GM19397 (cell line): ENCODE results near the gene MAP4K1.
A peak's percentile ranks its signal among the peaks of the same experiment; 100 is the strongest.
"Not testable (repeated sequence)": the region's sequence is repeated elsewhere in the genome, so short reads cannot be mapped to it uniquely, and the experiment has no call there.

Experiments used
- ATAC-seq: cut with Tn5 transposase; IDR thresholded peaks from one replicate; pipeline ENCODE4 v1.9.1; 2021; ENCODE audit warnings: mild to moderate bottlenecking, moderate library complexity; ENCODE audit not compliant: unreplicated experiment

MAP4K1 gene

GRCh38 chr19:38653028-38653571 is 35.3 kb upstream of the MAP4K1 start:
- no peak for ATAC-seq

- ATAC-seq: no peak
Measured at GRCh38 chr19:38650911-38651584, 33.3 kb upstream of the MAP4K1 start.

- no peak for ATAC-seq
Measured at GRCh38 chr19:38650172-38650775, 32.5 kb upstream of the MAP4K1 start.

- ATAC-seq: no peak
Measured at GRCh38 chr19:38649305-38650171, 31.8 kb upstream of the MAP4K1 start.

- ATAC-seq: no peak
Measured at GRCh38 chr19:38648769-38649304, 31.1 kb upstream of the MAP4K1 start.

GRCh38 chr19:38647966-38648768 is 30.4 kb upstream of the MAP4K1 start:
- no peak for ATAC-seq

- peak; percentile 93 for ATAC-seq
Measured at GRCh38 chr19:38647368-38647965, 29.7 kb upstream of the MAP4K1 start, which contains the start of gene ACTN4. TSS of gene ACTN4 (plus strand) at chr19:38647649. CDS start at chr19:38647746, 97 bp downstream.

GRCh38 chr19:38644719-38645118 is 27.0 kb upstream of the MAP4K1 start:
- no peak for ATAC-seq

GRCh38 chr19:38642176-38642575 is 24.4 kb upstream of the MAP4K1 start:
- no peak for ATAC-seq

GRCh38 chr19:38640368-38640767 is 22.6 kb upstream of the MAP4K1 start:
- no peak for ATAC-seq

- no peak for ATAC-seq
Measured at GRCh38 chr19:38639679-38640078, 21.9 kb upstream of the MAP4K1 start.

- no peak for ATAC-seq
Measured at GRCh38 chr19:38638461-38638860, 20.7 kb upstream of the MAP4K1 start.

GRCh38 chr19:38635483-38636399 is 18.0 kb upstream of the MAP4K1 start:
- ATAC-seq: no peak

GRCh38 chr19:38634757-38635482 is 17.2 kb upstream of the MAP4K1 start:
- no peak for ATAC-seq

- ATAC-seq: no peak
Measured at GRCh38 chr19:38632476-38633213, 14.9 kb upstream of the MAP4K1 start.

GRCh38 chr19:38631811-38632475 is 14.2 kb upstream of the MAP4K1 start:
- ATAC-seq: not testable (repeated sequence)

- not testable (repeated sequence) for ATAC-seq
Measured at GRCh38 chr19:38631301-38631700, 13.5 kb upstream of the MAP4K1 start.
